Spleen (tissue), 7 donors: ENCODE data around the gene CTSL.

Experiments used
- POLR2AphosphoS5 ChIP-seq, 3 donors: sonication (generic); formaldehyde crosslinking; IDR thresholded peaks; one replicate each; pipeline ENCODE4 v1.5.1; 2017; ENCODE audit warnings: antibody characterized with exemption in 3 of 3
- TF ChIP-seq, protein P1 (sequence below), 11 experiments: fragments of 200-600 bp in 7 of 11; fragments of 450-650 bp in 4 of 11; sonication (generic) in 4 of 11; IDR thresholded peaks in 8 of 11; conservative IDR thresholded peaks in 3 of 11; 1 replicate in 7 of 11; 2 replicates in 4 of 11; pipeline versions ENCODE4 v1.4.0 to v1.8.0; 2016 to 2021; ENCODE audit warnings: antibody characterized with exemption in 11 of 11, inconsistent platforms in 4 of 11, mild to moderate bottlenecking in 1 of 11
- donor health status: DM: no; HTN: no; CAD: no; lungs with moderate emphysema.
- donor health status: DM: no; HTN: no; CAD: no.
- donor health status: DM: no; HTN: no; CAD: no.

- TF ChIP-seq POLR2AphosphoS5 (IDR thresholded peaks at IDR 0.05) = no peak
- TF ChIP-seq, protein P1, sequence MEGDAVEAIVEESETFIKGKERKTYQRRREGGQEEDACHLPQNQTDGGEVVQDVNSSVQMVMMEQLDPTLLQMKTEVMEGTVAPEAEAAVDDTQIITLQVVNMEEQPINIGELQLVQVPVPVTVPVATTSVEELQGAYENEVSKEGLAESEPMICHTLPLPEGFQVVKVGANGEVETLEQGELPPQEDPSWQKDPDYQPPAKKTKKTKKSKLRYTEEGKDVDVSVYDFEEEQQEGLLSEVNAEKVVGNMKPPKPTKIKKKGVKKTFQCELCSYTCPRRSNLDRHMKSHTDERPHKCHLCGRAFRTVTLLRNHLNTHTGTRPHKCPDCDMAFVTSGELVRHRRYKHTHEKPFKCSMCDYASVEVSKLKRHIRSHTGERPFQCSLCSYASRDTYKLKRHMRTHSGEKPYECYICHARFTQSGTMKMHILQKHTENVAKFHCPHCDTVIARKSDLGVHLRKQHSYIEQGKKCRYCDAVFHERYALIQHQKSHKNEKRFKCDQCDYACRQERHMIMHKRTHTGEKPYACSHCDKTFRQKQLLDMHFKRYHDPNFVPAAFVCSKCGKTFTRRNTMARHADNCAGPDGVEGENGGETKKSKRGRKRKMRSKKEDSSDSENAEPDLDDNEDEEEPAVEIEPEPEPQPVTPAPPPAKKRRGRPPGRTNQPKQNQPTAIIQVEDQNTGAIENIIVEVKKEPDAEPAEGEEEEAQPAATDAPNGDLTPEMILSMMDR (IDR thresholded peaks at IDR 0.05 in 8 of 11, conservative IDR thresholded peaks at IDR 0.05 in 3 of 11) = no peak
Observed at GRCh38 chr9:87695523-87695922, 30.4 kb upstream of the CTSL start.
